Measurements from ENCODE around the gene RRAGD.

The RRAGD gene

GRCh38 chr6:89352278-89353117 lies 59.6 kb downstream of the RRAGD start, which contains the start of gene UBE2J1:
TSS of gene UBE2J1 (minus strand) at chr6:89352722. CDS start at chr6:89352569, 153 bp downstream.
- DNase-seq (ENCODE audit: extremely low read depth, low read depth), result no peak
- H3K4me3 ChIP-seq (replicated peaks; ENCODE audit: low read depth, low read length), result peak within 1 kb of the TSS; percentile 80
- TF ChIP-seq, protein P1, sequence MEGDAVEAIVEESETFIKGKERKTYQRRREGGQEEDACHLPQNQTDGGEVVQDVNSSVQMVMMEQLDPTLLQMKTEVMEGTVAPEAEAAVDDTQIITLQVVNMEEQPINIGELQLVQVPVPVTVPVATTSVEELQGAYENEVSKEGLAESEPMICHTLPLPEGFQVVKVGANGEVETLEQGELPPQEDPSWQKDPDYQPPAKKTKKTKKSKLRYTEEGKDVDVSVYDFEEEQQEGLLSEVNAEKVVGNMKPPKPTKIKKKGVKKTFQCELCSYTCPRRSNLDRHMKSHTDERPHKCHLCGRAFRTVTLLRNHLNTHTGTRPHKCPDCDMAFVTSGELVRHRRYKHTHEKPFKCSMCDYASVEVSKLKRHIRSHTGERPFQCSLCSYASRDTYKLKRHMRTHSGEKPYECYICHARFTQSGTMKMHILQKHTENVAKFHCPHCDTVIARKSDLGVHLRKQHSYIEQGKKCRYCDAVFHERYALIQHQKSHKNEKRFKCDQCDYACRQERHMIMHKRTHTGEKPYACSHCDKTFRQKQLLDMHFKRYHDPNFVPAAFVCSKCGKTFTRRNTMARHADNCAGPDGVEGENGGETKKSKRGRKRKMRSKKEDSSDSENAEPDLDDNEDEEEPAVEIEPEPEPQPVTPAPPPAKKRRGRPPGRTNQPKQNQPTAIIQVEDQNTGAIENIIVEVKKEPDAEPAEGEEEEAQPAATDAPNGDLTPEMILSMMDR (IDR thresholded peaks at IDR 0.05; ENCODE audit: low read depth, low read length, missing control alignments), result no peak

DNA sequence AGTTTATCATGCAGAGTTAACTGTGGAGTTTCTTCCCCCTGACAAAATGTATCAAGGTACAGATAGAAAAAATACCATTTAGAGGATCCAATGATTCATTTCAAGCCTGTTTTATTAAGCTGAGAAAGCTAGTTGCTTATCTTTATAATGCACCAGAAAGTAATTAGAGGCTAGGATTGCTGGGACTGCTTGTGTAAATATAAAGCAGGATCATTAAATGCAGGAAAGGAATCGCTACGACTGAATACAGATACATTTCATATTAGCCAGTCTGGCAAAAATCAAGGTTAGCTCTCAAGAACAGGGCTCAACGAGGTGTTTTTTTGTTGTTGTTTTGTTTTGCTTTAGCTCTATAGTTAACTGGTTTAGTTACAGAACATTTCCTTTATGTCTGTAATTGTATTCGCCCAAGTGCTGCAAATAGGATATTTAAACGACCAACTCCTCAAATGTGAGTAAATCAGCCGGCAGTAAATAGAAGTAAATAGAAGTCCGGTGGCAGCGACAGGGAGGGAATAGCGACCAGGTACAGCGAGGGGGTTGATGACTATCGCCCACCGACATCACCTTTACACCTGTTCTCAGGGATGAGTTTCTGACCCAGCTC lies 60.3 kb downstream of the RRAGD start:
- H3K4me3 ChIP-seq (replicated peaks; ENCODE audit: low read depth, low read length), result peak overlapping the region; percentile 80
- TF ChIP-seq, protein P1 (IDR thresholded peaks at IDR 0.05; ENCODE audit: low read depth, low read length, missing control alignments), result no peak
- no peak for DNase-seq (ENCODE audit: extremely low read depth, low read depth)

DNA sequence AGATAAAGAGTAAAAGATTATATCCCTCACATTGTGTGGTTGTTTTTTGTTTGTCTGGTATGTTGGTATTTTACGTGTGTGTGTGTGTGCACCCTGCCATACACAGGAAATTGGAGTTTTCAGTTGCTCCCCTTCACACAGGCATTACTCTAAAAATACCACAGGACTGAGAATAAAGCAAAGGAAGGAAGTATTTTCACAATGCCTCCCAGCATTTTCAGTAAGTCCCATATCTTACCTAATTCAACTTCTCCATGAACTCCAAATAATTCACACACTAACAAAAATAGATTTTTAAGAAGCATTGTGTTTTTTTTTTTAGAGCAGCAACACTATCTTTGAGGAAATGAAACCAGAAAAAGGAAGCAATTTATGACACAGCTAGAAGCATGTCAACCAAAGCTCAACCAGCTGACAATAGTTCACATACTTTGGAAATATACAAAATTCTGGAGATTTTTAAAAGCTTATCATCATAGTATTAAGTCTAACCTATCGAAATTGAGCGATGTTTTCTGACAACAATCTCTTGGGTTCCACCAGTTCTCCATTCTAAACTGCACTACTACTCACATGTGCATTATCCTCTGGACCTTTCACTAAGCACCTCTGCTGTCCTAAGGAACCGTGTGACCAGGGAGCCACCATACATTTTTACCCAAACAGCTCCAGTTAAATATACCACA lies 61.6 kb downstream of the RRAGD start:
- DNase-seq (ENCODE audit: extremely low read depth, low read depth), result no peak
- TF ChIP-seq, protein P1 (IDR thresholded peaks at IDR 0.05; ENCODE audit: low read depth, low read length, missing control alignments), result no peak
- peak overlapping the region; percentile 80 for H3K4me3 ChIP-seq (replicated peaks; ENCODE audit: low read depth, low read length)

DNA sequence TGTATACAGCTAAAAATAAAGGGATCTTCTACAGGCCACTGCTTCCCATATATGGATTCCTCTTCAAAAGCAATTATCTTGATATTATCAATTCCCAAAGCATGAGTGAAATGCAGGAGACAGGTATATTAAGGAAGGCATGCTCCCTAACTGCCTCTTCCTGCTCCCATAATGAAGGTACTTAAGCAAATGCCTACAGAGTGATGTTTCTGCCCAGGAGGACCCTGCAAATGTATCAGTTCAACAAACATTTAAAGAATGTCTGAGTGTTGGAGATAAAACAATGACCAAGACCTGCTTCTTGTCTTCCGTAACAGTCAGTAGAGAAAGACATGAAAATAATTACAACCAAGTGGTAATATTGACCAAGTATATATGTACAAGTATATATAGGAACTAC lies 63.7 kb downstream of the RRAGD start:
- TF ChIP-seq, protein P1 (IDR thresholded peaks at IDR 0.05; ENCODE audit: low read depth, low read length, missing control alignments), result no peak
- H3K4me3 ChIP-seq (replicated peaks; ENCODE audit: low read depth, low read length), result no peak overlapping the region
- DNase-seq (ENCODE audit: extremely low read depth, low read depth), result no peak

DNA sequence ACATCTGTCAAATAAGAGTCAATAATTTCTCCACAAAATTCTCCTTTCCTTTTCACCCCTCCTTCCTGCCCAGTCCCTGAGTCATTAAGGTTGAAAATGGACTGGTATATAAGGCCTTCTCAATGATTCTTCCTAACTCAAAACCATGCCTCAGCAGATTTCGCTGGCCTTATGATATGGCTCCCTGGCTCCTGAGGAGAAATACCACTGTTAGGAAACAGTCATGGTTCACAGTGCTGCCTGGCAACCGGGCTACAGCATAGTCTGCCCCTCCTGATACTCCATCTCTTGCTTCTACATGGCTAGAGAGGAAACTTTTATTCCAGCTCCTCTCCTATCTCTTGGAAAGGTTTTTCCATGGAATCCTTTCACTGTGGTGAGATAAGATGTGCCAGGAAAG lies 64.2 kb downstream of the RRAGD start:
- no peak overlapping the region for H3K4me3 ChIP-seq (replicated peaks; ENCODE audit: low read depth, low read length)
- TF ChIP-seq, protein P1 (IDR thresholded peaks at IDR 0.05; ENCODE audit: low read depth, low read length, missing control alignments), result no peak
- no peak for DNase-seq (ENCODE audit: extremely low read depth, low read depth)

DNA sequence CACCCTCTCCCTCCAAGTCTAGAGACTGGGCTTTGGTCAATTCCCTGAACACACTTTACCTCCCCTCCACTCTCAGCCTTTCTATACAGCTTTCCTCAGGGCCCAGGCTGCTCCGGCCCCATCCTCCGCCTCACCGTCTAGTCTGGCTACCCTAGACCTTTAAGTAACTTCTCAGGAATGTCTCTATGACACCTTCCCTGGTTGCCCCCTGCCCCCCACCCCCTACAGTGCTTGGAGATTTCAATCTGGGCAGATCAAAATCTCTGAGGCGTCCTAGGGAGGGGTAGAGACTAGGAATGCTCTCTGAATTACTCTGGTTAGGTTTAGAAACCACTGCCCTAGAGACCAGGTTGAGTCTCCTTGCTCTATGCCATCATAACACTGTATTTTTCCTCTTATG lies 65.6 kb downstream of the RRAGD start:
- no peak overlapping the region for H3K4me3 ChIP-seq (replicated peaks; ENCODE audit: low read depth, low read length)
- TF ChIP-seq, protein P1 (IDR thresholded peaks at IDR 0.05; ENCODE audit: low read depth, low read length, missing control alignments), result no peak
- DNase-seq (ENCODE audit: extremely low read depth, low read depth), result no peak

All from HFF-Myc (cell line).